Tibial artery (tissue), 4 donors: Measurements from ENCODE around the gene BCR.

ENCODE experiments used
- DNase-seq, 2 donors: peaks; one replicate each; pipeline ENCODE4 v3.0.0-alpha.2; 2019
- H3K27ac ChIP-seq, 2 donors: fragments of 200-600 bp; sonication (generic) in 1 of 2; 1 replicate in 1 of 2; 2 replicates in 1 of 2; pipeline ENCODE4 v1.5.1; 2018 to 2019; ENCODE audit warnings: mild to moderate bottlenecking in 1 of 2
- H3K27me3 ChIP-seq, 2 donors: fragments of 200-600 bp; sonication (generic) in 1 of 2; one replicate each; pipeline versions ENCODE4 v1.5.1 to v1.6.0; 2016 to 2019
- H3K36me3 ChIP-seq, 3 donors: fragments of 200-600 bp; sonication (generic) in 2 of 3; one replicate each; pipeline ENCODE4 v1.5.1; 2016 to 2019; ENCODE audit warnings: mild to moderate bottlenecking in 2 of 3
- H3K4me1 ChIP-seq, 4 donors: fragments of 200-600 bp; sonication (generic) in 2 of 4; 1 replicate in 3 of 4; 2 replicates in 1 of 4; pipeline ENCODE4 v1.5.1; 2016 to 2019
- H3K4me3 ChIP-seq, 2 donors: fragments of 200-600 bp; sonication (generic) in 1 of 2; 1 replicate in 1 of 2; 2 replicates in 1 of 2; pipeline ENCODE4 v1.5.1; 2018 to 2019; ENCODE audit warnings: mild to moderate bottlenecking in 2 of 2
- H3K9me3 ChIP-seq, 3 donors: fragments of 200-600 bp; sonication (generic) in 1 of 3; one replicate each; pipeline ENCODE4 v1.5.1; 2016 to 2019
- intact Hi-C: fragments of 100-400 bp; cut with DNase I; formaldehyde crosslinking; loops from one replicate; pipeline ENCODE4 v1.15.0; 2023; ENCODE audit warnings: low total_unique reads
- TF ChIP-seq, protein P1 (sequence below), 2 experiments: fragments of 200-600 bp in 1 of 2; fragments of 450-650 bp in 1 of 2; IDR thresholded peaks; one replicate each; pipeline ENCODE4 v1.5.1; 2017 to 2019; ENCODE audit warnings: antibody characterized with exemption in 2 of 2, mild to moderate bottlenecking in 1 of 2, moderate library complexity in 1 of 2

BCR gene

DNA sequence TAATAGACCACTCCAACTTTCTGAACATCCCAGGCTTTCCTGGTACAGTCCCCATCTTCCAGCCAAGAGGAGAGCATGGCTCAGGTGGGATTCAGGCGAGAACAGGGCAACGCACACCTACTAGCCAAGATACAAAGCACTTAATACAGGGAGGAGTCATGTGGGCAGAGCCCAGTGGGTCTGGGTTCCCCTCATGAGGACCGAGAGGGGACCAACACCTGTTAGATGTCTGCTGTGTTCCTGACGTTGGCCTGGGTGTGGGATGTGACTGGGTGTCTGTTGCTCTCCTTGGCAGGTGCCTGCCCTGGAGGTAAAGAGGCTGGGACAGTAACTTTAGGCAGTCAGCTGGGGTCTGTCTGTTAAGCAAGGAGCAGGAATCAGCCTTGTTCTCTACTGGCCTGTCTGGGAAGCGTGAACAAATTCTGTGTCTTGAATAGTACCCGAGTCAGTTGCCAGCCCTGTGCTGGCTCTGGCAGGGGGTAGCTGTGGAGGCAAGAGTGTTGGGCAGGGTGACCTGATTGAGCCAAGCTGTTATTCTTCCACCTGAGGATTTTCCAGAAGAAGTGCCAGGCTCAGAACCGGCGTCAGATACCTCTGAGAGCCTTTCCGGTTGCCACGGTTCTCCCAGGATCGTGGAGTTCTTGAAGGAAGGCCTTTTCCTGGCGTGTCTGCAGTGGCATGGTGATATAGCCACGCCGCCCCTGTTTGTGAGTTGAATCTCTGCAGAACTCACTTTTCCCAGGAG, 56.3 kb downstream of the BCR start:
- TF ChIP-seq, protein P1, sequence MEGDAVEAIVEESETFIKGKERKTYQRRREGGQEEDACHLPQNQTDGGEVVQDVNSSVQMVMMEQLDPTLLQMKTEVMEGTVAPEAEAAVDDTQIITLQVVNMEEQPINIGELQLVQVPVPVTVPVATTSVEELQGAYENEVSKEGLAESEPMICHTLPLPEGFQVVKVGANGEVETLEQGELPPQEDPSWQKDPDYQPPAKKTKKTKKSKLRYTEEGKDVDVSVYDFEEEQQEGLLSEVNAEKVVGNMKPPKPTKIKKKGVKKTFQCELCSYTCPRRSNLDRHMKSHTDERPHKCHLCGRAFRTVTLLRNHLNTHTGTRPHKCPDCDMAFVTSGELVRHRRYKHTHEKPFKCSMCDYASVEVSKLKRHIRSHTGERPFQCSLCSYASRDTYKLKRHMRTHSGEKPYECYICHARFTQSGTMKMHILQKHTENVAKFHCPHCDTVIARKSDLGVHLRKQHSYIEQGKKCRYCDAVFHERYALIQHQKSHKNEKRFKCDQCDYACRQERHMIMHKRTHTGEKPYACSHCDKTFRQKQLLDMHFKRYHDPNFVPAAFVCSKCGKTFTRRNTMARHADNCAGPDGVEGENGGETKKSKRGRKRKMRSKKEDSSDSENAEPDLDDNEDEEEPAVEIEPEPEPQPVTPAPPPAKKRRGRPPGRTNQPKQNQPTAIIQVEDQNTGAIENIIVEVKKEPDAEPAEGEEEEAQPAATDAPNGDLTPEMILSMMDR (IDR thresholded peaks at IDR 0.05), result no peak
- H3K9me3 ChIP-seq, result no peaks in the 10 kb centered on the region
- peak overlapping the region; percentile 63 to 66 for H3K27ac ChIP-seq
- DNase-seq, result no peak
- no peaks in the 10 kb centered on the region for H3K27me3 ChIP-seq
- intact Hi-C loops, result no loop called here
- no peak overlapping the region for H3K4me3 ChIP-seq
- H3K36me3 ChIP-seq, result no peaks in the 10 kb centered on the region
- peaks cover 0 to 88% (median 68%) of the 10 kb centered on the region in 4 donors for H3K4me1 ChIP-seq

DNA sequence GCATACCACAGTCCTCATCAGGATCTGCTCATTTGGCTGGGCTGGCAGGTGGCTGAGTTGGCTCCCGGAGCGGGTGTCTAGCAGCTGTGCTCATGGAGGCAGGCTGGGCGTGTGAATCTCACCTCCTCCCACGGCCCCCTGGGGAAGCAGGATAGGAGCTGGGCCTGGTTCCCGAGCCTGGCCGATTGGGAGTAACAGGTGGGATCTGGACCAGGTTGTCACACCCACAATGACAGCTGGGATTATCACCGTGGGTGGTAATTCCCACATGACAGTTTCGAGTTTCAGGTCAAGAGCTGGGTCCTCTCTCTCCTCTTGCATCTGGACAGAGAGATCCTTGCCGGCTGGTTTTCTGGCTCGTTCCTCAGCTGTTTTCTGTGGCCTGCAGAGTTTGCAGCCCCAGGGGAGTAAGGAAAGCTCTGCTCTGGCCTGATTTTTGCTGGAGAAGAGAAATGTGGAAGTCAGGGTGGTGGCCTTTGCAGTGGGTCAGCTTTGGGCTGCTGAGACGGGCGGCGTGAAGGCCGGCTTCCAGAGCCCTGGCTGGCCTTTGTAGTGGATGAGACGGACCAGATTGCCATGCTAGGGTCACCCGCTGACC, 57.0 kb downstream of the BCR start:
- no peaks in the 10 kb centered on the region for H3K9me3 ChIP-seq
- H3K27me3 ChIP-seq, result no peaks in the 10 kb centered on the region
- H3K36me3 ChIP-seq, result no peaks in the 10 kb centered on the region
- peaks cover 0 to 88% (median 62%) of the 10 kb centered on the region in 4 donors for H3K4me1 ChIP-seq
- intact Hi-C loops, result no loop called here
- peak in 1 of 2 donors; percentile 59 for DNase-seq
- peak overlapping the region; percentile 63 to 66 for H3K27ac ChIP-seq
- H3K4me3 ChIP-seq, result no peak overlapping the region
- TF ChIP-seq, protein P1 (IDR thresholded peaks at IDR 0.05), result no peak

DNA sequence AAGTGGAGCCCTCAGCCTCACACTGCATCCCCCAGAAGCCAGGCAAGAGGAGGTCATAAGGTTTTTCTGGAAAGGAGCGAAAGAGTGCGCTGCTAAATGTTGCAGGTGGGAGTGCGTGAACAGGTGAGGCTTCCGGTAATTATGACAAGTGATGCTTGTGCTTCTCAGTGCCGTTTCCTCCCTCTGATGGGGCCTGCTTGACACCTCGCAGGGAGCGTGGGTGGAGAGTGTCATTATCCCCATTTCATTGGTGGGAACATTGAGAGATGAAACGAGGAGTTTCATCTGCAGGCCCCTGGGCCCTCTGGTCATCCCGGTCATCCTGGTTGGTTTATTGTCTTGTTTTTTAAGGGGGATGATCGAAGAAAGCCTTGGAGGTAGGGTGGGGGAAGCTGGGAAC, 57.5 kb downstream of the BCR start:
- TF ChIP-seq, protein P1 (IDR thresholded peaks at IDR 0.05), result no peak
- no peaks in the 10 kb centered on the region for H3K9me3 ChIP-seq
- intact Hi-C loops, result no loop called here
- no peak overlapping the region for H3K4me3 ChIP-seq
- H3K27me3 ChIP-seq, result no peaks in the 10 kb centered on the region
- H3K36me3 ChIP-seq, result no peaks in the 10 kb centered on the region
- DNase-seq, result no peak
- H3K27ac ChIP-seq, result peak overlapping the region; percentile 63 to 66
- peaks cover 0 to 88% (median 58%) of the 10 kb centered on the region in 4 donors for H3K4me1 ChIP-seq

DNA sequence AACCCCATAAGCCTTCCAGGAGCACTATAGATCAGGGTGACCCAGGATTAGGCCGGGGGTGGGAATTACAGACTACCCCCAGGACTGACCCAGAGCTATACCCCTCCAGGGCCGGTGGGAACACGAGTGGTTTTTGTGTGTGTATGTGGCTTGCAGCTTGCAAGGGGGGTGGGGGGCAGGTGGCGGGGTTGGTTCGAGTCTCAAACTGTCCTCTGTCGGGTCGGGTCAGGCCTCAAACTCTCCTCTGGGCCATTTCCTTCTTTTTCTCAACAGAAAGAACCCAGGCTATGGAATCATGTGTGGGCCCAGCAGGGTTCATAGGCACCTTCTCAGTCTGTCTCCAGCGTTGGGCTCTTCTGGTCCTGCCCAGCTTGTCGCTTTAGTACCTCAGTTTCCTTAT, 58.4 kb downstream of the BCR start:
- no peaks in the 10 kb centered on the region for H3K36me3 ChIP-seq
- intact Hi-C loops, result no loop called here
- H3K4me3 ChIP-seq, result no peak overlapping the region
- no peak for DNase-seq
- H3K9me3 ChIP-seq, result no peaks in the 10 kb centered on the region
- peaks cover 0 to 88% (median 52%) of the 10 kb centered on the region in 4 donors for H3K4me1 ChIP-seq
- no peaks in the 10 kb centered on the region for H3K27me3 ChIP-seq
- TF ChIP-seq, protein P1 (IDR thresholded peaks at IDR 0.05), result no peak
- H3K27ac ChIP-seq, result peak overlapping the region; percentile 63 to 66

DNA sequence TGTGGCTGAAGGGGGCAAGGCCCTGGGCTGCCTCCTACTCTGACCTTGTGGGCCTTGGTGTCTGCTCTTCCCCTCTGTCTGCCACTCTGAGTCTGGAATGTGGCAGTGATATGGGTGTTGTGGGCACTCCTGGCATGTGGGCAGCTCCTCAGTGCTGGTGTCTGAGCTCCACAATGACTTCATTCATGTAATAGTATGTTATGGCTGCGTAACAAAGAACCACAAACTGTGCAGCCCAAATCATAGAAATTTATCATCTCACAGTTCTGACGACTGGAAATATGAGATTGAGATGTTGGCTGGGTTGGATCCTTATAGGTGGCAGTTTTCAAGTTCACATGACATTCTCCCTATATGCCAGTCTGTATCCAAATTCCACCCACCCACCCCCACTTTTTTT, 59.1 kb downstream of the BCR start:
- Histone ChIP-seq H3K9me3 (no peaks in the 10 kb centered on the region), H3K27ac (peak overlapping the region in 1 of 2 donors; percentile 63), H3K36me3 (no peaks in the 10 kb centered on the region), H3K4me3 (no peak overlapping the region), H3K27me3 (no peaks in the 10 kb centered on the region), H3K4me1 (peaks cover 0 to 88% (median 50%) of the 10 kb centered on the region in 4 donors)
- intact Hi-C loops, result no loop called here
- DNase-seq, result no peak
- TF ChIP-seq, protein P1 (IDR thresholded peaks at IDR 0.05), result no peak
